ENCODE results near the gene PIGW.
"Not testable (repeated sequence)": the region's sequence is repeated elsewhere in the genome, so short reads cannot be mapped to it uniquely, and the experiment has no call there.

PIGW gene

DNA sequence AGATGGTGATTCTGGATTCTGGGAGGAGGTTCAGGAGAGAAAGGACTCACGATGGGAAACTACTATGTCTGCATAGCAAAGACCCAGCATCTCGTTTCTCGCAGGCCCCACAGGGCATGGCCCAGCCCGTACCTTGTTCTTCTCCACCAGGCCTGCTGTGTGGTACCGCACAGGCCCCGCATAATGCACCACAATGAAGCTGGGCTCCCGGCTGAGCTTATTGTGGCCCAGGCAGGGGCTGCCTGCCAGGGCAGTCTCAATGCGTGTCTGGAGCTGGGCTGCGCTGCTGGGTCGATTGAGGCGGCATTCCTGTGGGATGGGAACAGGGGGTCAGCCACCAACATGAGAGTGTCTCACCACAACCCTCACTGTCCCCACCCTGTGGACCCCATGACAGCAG lies 28.0 kb upstream of the PIGW start:
- FAIRE-seq (no peak), DNase-seq (ENCODE audit: extremely low spot score, insufficient read length, low read depth) (no peak)

DNA sequence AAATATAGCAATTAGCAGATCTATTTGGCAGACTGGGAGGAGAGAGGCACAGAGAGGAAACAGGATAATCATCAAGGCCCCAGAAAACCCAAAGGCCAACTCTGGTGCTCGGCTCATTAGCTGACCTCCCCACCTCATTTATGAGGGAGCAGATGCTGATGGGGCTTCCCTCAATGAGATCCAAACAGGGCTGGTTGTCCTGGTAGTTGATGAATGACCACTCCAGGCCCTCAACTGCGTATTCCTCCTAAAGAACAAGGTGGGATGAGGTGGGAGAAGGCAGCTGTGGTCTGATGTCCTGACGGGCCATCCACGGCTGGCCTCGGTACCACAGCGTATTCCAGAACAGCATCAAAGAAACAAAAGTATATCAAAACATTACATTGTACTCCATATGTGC lies 27.5 kb upstream of the PIGW start:
- DNase-seq (ENCODE audit: extremely low spot score, insufficient read length, low read depth) (no peak), FAIRE-seq (no peak)

DNA sequence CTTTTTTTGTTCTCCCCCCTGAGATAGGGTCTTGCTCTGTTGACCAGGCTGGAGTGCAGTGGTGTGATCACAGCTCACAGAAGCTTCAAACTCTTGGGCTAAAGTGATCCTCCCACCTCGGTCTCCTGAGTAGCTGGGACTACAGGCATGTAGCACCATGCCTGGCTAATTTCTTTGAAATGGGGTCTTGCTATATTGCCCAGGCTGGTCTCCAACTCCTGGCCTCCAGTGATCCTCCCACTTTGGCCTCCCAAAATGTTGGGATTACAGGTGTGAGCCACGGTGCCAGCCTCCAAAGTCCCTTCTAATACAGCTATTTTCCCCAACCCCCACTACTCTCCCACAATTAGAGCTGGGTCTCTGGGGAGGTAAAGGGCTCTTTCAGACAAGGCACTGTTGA lies 26.3 kb upstream of the PIGW start:
- not testable (repeated sequence) for DNase-seq (ENCODE audit: extremely low spot score, insufficient read length, low read depth); FAIRE-seq

DNA sequence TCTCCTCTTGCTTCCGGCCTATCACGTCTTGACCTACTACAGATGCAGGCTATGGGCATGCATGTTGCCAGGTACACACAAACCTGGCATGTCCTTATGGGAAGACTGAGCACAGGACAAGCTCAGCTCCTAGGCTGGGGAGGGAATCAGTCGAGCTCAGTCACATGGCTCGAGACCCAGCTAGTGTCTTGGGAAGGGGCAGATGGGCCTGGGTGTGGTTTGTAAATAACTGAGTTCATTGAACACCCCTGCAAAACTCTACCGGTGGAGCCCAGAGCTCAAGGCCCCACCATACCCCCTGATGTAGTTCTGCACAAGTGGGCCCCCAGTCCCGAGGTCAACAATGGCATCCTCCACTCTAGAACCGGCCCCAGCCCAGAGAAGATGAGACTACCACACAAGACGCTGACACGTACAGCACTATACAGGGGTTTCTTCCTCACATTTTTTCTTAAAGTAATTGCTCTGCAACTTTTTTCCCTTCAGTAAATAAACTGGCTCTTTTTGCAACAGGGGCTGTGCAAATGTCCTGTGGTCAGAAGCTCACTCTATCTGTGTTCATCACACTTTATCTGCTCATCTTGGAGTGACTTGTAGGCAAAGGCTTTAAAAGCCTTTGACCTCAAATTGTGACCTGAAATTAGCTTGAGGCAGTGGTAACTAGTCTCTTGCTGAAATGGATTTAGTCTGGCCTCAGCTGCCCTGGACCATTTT lies 25.4 kb upstream of the PIGW start:
- DNase-seq (ENCODE audit: extremely low spot score, insufficient read length, low read depth) (no peak), FAIRE-seq (no peak)

DNA sequence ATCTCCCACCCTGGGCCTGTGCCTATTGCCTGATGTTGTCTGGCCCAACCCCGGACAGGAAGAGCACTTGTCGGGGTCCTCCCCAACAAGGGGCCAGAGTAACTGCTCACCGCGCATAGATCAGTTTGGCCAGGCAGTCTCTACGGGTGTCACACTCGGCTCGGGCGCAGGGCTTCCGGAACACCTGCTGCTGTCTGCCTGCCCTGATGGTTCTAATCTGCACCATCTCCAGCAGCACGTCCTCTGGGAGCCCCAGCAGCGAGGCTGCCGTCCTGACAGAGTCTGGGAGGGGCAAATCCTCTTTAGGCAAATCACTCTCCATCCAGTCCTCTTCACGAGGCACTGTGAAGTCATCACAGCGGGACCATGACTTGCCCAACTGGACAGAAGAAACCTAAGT lies 24.2 kb upstream of the PIGW start:
- DNase-seq (ENCODE audit: extremely low spot score, insufficient read length, low read depth) = no peak
- no peak for FAIRE-seq

DNA sequence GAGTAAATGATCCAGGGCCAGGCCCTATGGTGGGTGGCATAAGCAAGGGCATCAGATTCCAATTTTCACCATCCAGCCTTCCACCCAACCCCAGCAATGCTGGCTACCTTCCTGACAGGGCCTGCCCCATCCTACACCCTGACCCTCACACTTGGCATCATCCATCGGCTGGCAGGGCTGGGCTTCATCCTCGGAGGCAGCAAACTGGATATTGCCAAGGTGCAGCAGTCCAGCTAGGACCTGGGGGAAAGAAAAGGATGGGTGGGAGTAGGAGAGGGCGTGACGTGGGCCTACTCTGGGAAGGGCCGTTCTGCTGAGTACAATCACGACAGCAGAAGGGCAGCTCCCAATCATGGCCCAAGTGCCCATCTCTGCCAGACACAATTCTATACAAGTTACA lies 23.6 kb upstream of the PIGW start:
- DNase-seq (ENCODE audit: extremely low spot score, insufficient read length, low read depth) (no peak), FAIRE-seq (no peak)

DNA sequence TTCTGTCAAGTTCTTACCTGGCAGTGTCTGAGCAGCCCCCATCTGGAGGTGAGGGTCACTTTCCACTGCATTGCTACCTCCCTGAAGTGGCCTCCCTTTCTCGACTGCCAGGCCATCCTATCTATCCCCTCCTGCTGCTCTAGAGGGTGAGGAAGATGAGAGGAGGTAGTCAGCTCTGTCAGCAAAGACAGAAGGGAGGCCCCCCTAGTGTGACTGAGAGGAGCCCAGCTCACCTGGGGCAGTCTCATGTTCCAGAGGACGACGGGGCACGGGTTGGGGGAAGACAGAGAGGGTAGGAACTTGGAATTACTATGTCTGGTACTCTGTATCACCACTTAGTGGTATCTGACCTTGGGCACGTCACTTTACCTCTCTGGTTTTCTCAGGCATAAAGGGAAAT lies 22.1 kb upstream of the PIGW start:
- no peak for DNase-seq (ENCODE audit: extremely low spot score, insufficient read length, low read depth)
- no peak for FAIRE-seq

DNA sequence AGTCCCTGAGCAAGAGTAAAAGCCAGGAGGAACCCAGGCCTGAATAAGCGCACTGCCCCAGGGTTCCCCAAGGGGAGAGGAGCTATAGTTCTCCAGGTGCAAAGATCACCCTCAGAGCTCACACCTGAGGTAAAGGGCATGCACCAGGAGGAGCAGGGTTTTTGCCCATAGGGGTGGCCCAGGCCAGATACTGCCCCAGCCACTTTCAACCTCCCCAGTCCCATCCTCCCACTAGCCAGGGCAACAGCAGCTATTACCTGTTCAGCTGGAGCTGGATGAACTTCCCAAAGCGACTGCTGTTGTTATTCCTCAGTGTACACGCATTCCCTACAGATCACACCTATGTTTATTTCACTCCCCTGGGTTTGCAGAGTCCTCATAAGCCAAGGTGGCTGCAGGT lies 19.9 kb upstream of the PIGW start:
- FAIRE-seq (no peak), DNase-seq (ENCODE audit: extremely low spot score, insufficient read length, low read depth) (no peak)

DNA sequence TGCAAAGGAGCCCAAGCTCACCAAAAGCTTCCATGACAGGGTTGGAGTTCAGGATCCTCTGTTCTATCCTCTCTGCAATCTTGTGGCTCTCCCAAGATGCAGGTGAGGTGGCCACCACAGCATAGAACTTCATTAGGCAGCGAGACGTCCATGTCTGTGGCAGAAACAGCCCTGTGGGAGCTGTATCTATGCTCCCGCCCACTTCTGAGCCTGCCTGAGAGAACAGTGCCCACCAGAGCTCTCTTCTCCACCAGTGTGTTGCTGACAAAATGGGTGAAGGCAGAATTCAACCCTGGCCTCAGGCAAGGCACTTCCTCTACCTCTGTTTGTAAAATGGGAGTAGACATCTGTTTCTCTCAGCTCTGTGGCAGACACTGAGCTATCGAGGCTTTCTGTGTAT lies 18.9 kb upstream of the PIGW start:
- DNase-seq (ENCODE audit: extremely low spot score, insufficient read length, low read depth) (no peak), FAIRE-seq (no peak)

DNA sequence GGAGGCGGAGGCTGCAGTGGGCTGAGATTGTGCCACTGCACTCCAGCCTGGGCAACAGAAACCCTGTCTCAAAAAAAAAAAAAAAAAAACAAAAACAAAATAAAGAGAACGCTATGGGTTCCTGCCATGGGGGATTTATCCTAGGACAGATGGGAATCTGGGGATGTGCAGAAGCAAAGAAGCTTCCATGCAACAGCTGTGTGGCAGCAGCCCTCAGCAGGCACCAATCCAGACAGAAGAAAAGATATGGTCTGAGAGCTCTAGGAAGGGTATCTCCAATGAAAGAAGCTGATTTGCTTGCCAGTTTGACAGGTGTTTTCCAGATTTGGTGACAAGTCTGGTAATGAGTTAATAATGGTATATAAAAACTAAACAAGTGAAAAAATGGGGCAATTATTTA lies 11.7 kb upstream of the PIGW start:
- DNase-seq (ENCODE audit: extremely low spot score, insufficient read length, low read depth) = no peak
- no peak for FAIRE-seq

DNA sequence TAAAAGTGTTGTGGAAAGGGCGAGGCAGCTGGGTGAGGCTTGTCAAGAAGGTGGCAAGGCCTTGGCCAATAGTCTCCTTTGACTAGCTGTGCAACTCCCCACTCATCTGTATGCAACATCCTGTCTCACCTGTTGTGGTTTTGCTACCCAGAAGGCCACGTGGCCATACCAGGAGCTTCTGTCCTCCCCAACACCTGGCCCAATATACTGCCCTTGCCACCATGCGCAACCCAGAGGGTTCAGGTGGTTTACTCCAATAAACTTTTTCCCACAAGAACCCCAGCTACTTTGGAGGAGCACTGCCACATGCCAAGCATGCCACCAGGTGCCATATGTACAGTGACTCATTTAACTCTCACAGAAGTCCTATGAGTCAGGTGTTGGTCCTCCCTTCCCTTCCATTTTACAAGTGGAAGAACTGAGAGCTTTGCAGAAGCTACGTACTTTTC lies 10.3 kb upstream of the PIGW start:
- FAIRE-seq (no peak), DNase-seq (ENCODE audit: extremely low spot score, insufficient read length, low read depth) (no peak)

DNA sequence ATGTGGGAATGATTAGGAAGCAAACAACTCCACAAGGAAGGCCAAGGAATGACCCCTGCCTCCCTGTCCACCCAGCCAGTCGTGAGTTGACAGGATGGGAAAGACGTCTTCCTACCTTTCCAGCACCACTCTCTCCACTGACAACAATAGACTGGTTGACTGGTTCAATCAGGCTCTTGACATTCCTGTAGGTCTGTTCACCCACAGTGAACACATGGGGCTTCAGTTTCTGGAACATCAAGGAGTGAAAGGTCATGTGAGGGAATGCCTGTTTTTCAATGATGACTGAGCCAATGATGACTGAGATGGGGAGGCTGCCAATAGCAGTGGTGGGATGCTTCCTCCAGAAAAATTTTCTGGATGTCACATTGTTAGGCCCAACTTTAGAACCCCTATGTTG lies 9.7 kb upstream of the PIGW start:
- no peak for FAIRE-seq
- no peak for DNase-seq (ENCODE audit: extremely low spot score, insufficient read length, low read depth)

DNA sequence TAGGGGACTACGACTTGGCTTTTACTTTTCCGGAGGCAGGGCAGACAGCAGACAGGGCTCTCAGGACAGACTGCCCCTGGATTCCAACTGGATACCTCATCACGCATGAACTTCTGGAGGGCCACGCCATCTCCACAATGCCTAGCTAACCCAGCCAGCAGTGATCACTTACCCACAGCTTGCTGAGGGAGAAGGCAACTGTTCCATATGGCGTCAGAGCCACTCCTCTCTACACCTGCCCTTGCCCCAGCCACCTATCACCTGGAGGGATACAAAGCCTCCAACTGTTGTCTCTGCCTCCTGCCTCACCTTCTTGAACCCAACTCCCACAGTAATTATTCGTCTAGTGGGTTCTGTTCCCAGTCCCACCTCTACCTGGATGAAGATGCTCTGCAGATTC lies 8.9 kb upstream of the PIGW start:
- no peak for FAIRE-seq

DNA sequence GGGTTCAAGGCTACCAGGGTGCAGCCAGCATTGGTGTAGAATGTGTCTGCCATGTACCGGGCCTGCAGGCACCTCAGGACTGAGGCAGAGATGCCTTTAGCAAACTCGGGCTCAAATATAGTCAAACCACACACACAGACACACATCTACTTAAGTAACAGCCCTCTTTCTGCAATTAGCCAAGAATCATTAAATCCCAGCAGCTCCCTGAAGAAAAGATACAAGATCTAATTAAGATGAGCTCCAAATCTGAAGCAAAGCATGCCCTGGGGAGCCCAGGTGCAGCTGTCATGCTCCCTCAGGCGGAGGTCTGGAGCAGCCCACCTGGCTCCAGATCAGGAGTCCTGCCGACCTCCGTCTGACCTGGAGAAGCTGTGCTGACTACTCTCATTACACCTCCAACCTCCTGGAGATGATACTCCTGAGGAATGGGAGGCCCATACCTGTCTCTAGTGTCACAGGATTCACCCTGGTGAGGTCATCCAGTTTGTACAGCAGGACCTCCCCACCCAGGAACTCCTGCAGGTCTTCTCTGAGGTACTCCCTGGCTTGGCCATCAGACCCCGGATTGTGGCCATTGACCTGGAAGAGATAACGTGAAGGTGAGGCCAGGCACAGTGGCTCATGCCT lies 7.1 kb upstream of the PIGW start:
- DNase-seq (ENCODE audit: extremely low spot score, insufficient read length, low read depth) (no peak), FAIRE-seq (no peak)

More for the DNA sequence above, 8.9 kb upstream of the PIGW start:
- DNase-seq (ENCODE audit: extremely low spot score, insufficient read length, low read depth) = no peak

DNA sequence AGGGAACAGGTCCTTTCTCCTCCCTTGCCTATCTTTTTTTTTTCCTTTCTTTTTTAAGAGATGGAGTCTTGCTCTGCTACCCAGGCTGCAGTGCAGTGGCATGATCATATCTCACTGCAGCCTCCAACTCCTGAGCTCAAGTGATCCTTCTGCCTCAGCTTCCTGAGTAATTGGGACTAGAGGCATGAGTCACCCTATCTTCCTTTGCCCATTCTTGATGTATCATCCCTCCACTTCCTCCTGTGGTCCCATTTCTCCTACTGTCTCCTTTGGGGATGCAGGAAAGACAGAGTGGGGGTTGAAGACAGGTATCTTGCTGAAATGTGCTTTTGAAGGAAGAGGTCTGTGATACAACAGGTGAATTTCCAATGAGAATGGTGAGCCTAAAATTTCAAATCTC lies 5.7 kb upstream of the PIGW start:
- no peak for DNase-seq (ENCODE audit: extremely low spot score, insufficient read length, low read depth)
- no peak for FAIRE-seq

DNA sequence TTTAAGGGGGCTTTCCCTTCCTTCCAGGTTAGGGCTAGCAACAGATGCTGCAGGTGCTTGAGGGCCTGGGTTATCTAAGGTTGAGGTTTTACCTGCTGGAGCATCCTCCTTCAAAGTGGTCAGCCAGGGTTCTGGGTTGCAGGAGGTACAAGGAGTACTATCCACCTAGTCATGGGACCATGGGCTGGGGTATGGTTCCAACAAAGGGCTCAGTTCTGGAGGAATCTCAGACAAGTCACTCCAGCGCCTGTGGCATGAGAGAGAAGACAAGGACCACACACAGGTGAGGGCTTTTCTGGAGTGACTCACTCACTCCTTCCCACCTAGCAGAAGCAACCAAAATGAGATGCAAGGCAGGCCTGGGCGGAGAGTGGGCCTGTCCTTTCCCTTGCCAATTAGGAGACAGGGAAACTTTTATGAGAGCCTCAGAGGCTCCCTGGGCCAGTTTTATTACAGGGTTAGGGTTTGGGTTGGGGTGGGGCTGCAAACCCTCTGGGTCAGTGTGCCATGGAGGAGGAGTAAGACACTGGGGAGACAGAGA lies 2.3 kb upstream of the PIGW start:
- FAIRE-seq = no peak

DNA sequence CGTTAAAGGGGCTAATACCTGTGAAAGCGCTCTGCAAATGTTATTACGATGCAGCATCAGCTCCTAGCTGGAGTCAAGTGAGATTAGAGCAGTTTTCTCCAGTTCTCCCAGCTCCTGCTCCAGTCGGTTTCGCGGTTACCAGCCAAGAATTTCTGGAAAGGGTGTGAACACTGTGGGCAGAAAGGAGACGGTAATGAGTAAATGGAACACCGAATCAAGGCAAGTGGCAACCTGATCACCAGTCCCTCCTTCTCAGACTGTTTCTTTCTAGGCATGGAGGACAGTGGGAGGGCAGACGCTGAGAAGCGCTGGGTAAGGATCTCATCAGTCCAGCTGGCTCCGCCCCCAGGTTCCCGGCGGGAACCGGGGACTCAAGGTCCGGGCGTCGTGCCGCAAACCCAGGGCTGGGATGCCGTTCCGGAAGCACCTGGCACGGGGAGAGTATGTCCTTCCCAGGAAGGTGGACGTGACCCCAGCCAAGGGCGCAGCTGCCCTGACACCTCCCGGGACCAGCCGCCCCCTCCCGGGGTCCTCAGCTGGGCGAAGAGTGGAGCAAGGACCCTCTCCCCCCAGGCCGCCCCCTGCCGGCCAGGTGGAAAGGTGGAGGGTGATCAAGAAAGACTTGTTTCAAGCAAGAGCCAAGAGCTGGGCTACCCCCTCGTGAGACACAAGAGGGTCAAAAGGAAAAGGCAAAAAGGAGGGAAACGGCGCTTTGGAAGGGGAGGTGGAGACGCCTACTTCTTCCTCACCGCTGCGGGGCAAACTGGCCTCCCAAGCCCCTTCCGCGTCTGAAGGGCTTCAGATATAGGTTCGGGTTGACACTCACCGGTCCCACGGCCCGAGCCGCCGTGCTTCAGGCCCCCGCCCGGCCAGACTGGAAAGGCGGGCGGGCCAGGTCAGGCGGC lies 600 bp upstream of the PIGW start:
- no peak for FAIRE-seq

More for the DNA sequence above, 2.3 kb upstream of the PIGW start:
- DNase-seq (ENCODE audit: extremely low spot score, insufficient read length, low read depth) = no peak

DNA sequence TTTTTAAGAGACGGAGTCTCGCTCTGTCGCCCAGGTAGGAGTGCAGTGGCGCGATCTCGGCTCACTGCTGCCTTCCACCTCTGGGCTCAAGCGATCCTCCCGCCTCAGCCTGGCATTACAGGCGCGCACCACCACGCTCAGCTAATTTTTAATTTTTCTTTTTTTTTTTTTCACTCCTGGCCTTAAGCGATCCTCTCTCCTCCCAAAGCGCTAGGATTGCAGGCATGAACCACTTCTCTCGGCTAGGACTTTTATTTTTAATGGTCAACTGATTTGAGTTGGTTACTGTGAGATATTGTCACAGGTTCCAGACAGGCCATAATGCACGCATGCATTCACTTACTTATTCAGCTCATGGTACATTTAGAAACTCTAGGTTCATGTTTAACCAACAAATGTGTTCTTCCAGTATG lies 888 bp downstream of the PIGW start:
- no peak for FAIRE-seq
- no peak for DNase-seq (ENCODE audit: extremely low spot score, insufficient read length, low read depth)

More for the DNA sequence above, 600 bp upstream of the PIGW start:
- DNase-seq (ENCODE audit: extremely low spot score, insufficient read length, low read depth) = peak; percentile 38

DNA sequence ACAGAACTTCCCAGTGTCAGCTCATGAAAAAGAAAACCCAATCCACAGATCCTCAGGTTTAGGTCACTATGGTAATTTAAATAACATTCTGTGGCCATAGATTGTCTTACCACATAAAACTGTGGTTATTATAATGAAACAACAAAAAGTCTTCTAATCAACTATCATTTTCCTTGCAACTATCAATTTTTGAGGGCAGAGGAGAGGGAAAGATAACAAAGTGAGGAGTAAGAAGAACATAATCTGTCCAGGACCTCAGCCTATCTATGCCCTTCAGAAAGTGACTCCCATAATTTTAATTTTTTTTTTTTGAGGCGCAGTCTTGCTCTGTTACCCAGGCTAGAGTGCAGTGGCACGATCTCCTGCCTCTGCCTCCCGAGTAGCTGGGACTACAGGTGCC lies 5.9 kb downstream of the PIGW start:
- no peak for DNase-seq (ENCODE audit: extremely low spot score, insufficient read length, low read depth)
- FAIRE-seq = no peak

DNA sequence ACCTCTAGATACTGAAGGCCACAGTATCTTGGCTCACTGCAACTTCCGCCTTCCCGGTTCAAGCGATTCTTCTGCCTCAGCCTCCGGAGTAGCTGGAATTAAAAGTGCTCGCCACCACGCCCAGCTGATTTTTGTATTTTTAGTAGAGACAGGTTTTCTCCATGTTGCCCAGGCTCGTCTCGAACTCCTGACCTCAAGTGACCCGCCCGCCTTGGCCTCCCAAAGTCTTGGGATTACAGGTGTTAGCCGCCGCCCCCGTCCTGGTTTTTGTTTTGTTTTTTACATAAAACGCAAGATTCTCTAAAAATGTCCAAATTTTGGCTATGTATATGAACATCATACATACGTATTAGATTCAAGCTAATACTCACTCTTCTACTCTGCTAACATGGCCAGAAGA lies 8.0 kb downstream of the PIGW start:
- FAIRE-seq (no peak), DNase-seq (ENCODE audit: extremely low spot score, insufficient read length, low read depth) (no peak)

DNA sequence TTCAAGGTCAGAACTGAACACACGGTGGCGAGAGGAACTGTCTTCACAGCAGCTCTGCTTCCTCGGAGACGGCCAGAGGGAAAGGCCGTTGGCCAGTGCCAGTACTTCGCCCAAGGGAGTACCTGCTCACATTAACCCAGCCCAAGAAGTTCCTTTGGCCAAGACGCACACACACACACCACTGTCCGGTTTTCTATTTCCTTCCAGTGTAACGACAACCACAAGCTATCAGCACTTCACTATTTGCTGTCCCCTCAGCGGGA lies 9.2 kb downstream of the PIGW start:
- DNase-seq (ENCODE audit: extremely low spot score, insufficient read length, low read depth) (no peak), FAIRE-seq (no peak)
